ENCODE measurements around the gene ABTB2. TPM values are rescaled to one million over a fixed set of nuclear protein-coding genes. Genes with fewer than 3 reads are reported as not detected.
A peak's percentile ranks its signal among the peaks of the same experiment; 100 is the strongest.

The ABTB2 gene
- total RNA-seq, 1 experiment from 2014 or later: 5.5 TPM

- Histone ChIP-seq H3K18ac (ENCODE audit: insufficient read length, low read depth, low read length) (no peak overlapping the region), H3K9ac (ENCODE audit: extremely low read depth, insufficient read length, low read length) (no peak overlapping the region), H4K91ac (ENCODE audit: insufficient read length, low read depth, low read length) (no peak overlapping the region), H2BK12ac (ENCODE audit: insufficient read length, low read depth, low read length) (no peak overlapping the region), H2BK15ac (ENCODE audit: low read depth, low read length) (no peak overlapping the region), H3K27me3 (ENCODE audit: insufficient read depth, low read length) (peaks cover 13% of the 10 kb centered on the region; the same call in 1 of the 2 replicates), H2BK20ac (ENCODE audit: low read depth, low read length, poor library complexity, severe bottlenecking) (no peak overlapping the region), H2BK120ac (ENCODE audit: low read depth, low read length, poor library complexity, severe bottlenecking) (no peak overlapping the region), H3T11ph (ENCODE audit: low read length) (no peak overlapping the region), H3K14ac (ENCODE audit: insufficient read depth, low read length) (no peak overlapping the region), H3K79me1 (ENCODE audit: insufficient read depth, low read depth, low read length, poor library complexity, severe bottlenecking) (no peaks in the 10 kb centered on the region), H4K8ac (replicated peaks; ENCODE audit: insufficient read length, low read depth, low read length) (no peak overlapping the region), H2BK5ac (ENCODE audit: insufficient read length, low read length) (no peak overlapping the region), H2AK5ac (ENCODE audit: insufficient read length, low read length) (no peak overlapping the region), H4K20me1 (ENCODE audit: control insufficient read depth, insufficient read depth, insufficient read length) (no peaks in the 10 kb centered on the region), H3K4me1 (ENCODE audit: insufficient read depth, low read length) (peaks cover 2% of the 10 kb centered on the region; the same call in 1 of the 2 replicates), H3K56ac (ENCODE audit: insufficient read length, low read depth, low read length) (no peak overlapping the region), H3K27ac (ENCODE audit: insufficient read length, low read depth, low read length) (no peak overlapping the region), H4K5ac (ENCODE audit: insufficient read length, low read depth, low read length) (no peak overlapping the region), H3K23me2 (ENCODE audit: insufficient read length, low read depth, low read length, poor library complexity, severe bottlenecking) (peaks cover 25% of the 10 kb centered on the region), H3K4me2 (ENCODE audit: insufficient read depth, insufficient read length, low read length) (peak overlapping the region; percentile 70), H3K23ac (ENCODE audit: insufficient read length, low read depth, low read length) (no peak overlapping the region), H3K4ac (ENCODE audit: low read depth, low read length) (no peak overlapping the region), H3K9me3 (ENCODE audit: control insufficient read depth, low read depth, low read length) (no peaks in the 10 kb centered on the region), H2AFZ (ENCODE audit: low read length) (no peak overlapping the region), H3K79me2 (ENCODE audit: insufficient read depth, low read length) (0 out of 2 replicates have a peak, but pooled peaks cover 2% of the 10 kb centered on the region)
- TF ChIP-seq CTCF (conservative IDR thresholded peaks at IDR 0.05): no peak
- peaks cover 16 to 29% of the 10 kb centered on the region in 2 experiments for H3K4me1 Mint-ChIP-seq
- H3K9me3 Mint-ChIP-seq: no peaks in the 10 kb centered on the region
- no peak for DNase-seq
- H3K27me3 Mint-ChIP-seq (ENCODE audit: low read depth): peaks cover 41% of the 10 kb centered on the region
- WGBS (ENCODE audit: extremely low coverage, insufficient read length, low lambda C conversion rate): no CpG with 5 or more reads among the region's 3 CpGs
- H3K36me3 Mint-ChIP-seq (ENCODE audit: insufficient read depth in 1 of 3, low read depth in 3 of 3): no peaks in the 10 kb centered on the region
- no peak overlapping the region for H3K27ac Mint-ChIP-seq
- peak overlapping the region; percentile 70 to 80 for H3K4me3 Mint-ChIP-seq
These were observed 2.1 kb downstream of the ABTB2 start for GRCh38 chr11:34355726-34356125.
